ENCODE measurements around the gene XRCC3.

XRCC3 gene

GRCh38 chr14:103755060-103755459 lies 39.8 kb upstream of the XRCC3 start:
- Histone ChIP-seq H3K9me3 (no peaks in the 10 kb centered on the region), H3K4me1 (no peaks in the 10 kb centered on the region), H3K27me3 (no peaks in the 10 kb centered on the region), H3K36me3 (peaks cover 58% of the 10 kb centered on the region), H3K4me3 (ENCODE audit: low read depth, low read length) (no peak overlapping the region)
- no peak for TF ChIP-seq CTCF (IDR thresholded peaks at IDR 0.05; ENCODE audit: low read depth, low read length)
- no peak for DNase-seq

GRCh38 chr14:103753774-103754173 lies 38.5 kb upstream of the XRCC3 start:
- no peak for TF ChIP-seq CTCF (IDR thresholded peaks at IDR 0.05; ENCODE audit: low read depth, low read length)
- no peaks in the 10 kb centered on the region for H3K9me3 ChIP-seq
- H3K4me1 ChIP-seq: no peaks in the 10 kb centered on the region
- H3K4me3 ChIP-seq (ENCODE audit: low read depth, low read length): no peak overlapping the region
- no peak for DNase-seq
- peaks cover 71% of the 10 kb centered on the region for H3K36me3 ChIP-seq
- H3K27me3 ChIP-seq: no peaks in the 10 kb centered on the region

DNA sequence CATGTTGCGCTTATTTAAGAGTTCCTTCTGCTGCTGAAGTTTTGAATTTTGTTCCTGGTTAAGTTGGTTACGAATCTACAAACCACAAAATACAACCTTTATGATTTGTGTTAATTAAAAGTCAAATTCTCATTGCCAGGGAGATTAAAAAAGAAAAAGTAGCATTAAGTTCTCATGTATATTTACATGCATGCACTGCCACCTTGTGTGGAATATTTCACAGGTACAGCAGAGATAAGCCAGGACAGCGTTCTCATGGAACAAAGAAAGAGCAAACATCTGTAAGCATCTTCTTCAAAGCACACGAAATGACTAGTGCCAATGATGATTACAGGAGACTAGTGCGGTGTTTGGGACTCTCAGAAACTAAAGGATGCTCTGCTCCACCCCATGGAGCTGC lies 34.6 kb upstream of the XRCC3 start:
- DNase-seq: no peak
- Histone ChIP-seq H3K27me3 (no peaks in the 10 kb centered on the region), H3K9me3 (no peaks in the 10 kb centered on the region), H3K4me1 (no peaks in the 10 kb centered on the region), H3K36me3 (peaks cover 92% of the 10 kb centered on the region), H3K4me3 (ENCODE audit: low read depth, low read length) (no peak overlapping the region)
- no peak for TF ChIP-seq CTCF (IDR thresholded peaks at IDR 0.05; ENCODE audit: low read depth, low read length)

- Histone ChIP-seq H3K4me1 (no peaks in the 10 kb centered on the region), H3K36me3 (peaks cover 95% of the 10 kb centered on the region), H3K4me3 (ENCODE audit: low read depth, low read length) (no peak overlapping the region), H3K9me3 (no peaks in the 10 kb centered on the region), H3K27me3 (no peaks in the 10 kb centered on the region)
- no peak for DNase-seq
- no peak for TF ChIP-seq CTCF (IDR thresholded peaks at IDR 0.05; ENCODE audit: low read depth, low read length)
Observed at GRCh38 chr14:103749452-103749851, 34.2 kb upstream of the XRCC3 start.

DNA sequence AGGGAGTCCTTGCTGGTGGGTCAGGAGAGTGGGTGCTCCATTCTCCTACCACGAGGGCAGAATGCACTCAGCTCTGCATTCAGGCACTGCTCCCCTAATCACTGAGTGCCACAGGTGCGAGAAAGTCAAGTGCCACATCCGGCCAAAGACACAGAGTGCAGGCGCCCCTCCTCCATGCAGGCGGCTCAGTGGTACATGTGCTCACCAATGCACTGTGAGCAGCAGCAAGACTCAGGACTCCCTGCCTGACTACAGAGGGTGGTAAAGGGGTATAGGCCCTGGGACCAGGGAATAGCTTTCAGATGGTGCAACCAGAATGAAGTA lies 33.2 kb upstream of the XRCC3 start:
- peaks cover 94% of the 10 kb centered on the region for H3K36me3 ChIP-seq
- H3K4me3 ChIP-seq (ENCODE audit: low read depth, low read length): no peak overlapping the region
- H3K4me1 ChIP-seq: no peaks in the 10 kb centered on the region
- no peaks in the 10 kb centered on the region for H3K27me3 ChIP-seq
- H3K9me3 ChIP-seq: no peaks in the 10 kb centered on the region
- DNase-seq: no peak
- TF ChIP-seq CTCF (IDR thresholded peaks at IDR 0.05; ENCODE audit: low read depth, low read length): no peak

DNA sequence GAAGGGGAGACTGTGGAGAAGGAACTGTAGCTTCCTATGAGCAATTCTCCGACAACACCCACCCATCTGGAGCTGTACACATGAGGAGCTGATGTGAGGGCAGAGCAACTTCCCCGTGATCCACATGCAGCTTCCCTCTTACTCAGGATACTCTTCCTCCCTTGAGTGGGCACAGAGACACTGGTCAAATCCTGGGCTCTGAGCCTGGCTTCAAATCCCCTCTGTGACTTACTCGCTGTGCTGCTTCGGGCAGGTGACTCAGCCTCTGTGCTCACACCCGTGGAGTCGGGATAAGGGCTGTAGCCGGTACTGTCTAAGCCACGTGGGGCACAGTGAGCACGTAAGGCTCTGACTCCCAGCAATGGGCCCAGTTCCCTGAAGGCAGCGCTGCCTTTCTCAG lies 31.4 kb upstream of the XRCC3 start:
- Histone ChIP-seq H3K36me3 (peaks cover 93% of the 10 kb centered on the region), H3K4me3 (ENCODE audit: low read depth, low read length) (no peak overlapping the region), H3K4me1 (no peaks in the 10 kb centered on the region), H3K27me3 (no peaks in the 10 kb centered on the region), H3K9me3 (no peaks in the 10 kb centered on the region)
- TF ChIP-seq CTCF (IDR thresholded peaks at IDR 0.05; ENCODE audit: low read depth, low read length): no peak
- no peak for DNase-seq
